ENCODE measurements around the gene TBC1D2.
"Not testable (repeated sequence)": the region's sequence is repeated elsewhere in the genome, so short reads cannot be mapped to it uniquely, and the experiment has no call there.

TBC1D2 gene

DNA sequence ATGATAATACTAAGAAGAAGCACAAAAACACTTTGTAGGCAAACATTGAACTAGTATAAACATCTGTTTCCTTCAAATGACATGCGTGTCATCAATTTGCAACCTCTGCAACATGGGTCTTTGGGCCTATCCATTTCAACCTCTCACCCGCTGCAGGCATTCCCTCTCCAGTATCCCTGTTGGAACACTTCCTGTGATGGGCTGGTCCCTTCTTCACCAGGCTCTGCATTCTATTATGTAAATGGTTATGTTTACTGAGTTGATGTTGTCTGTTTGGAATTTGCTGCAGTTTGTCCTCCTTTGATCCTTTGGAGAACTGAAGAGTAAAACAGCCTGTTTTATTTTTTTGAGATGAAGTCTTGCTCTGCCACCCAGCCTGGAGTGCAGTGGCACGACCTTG lies 16.6 kb upstream of the TBC1D2 start:
- DNase-seq (ENCODE audit: insufficient read length, low spot score) (no peak), FAIRE-seq (no peak)

DNA sequence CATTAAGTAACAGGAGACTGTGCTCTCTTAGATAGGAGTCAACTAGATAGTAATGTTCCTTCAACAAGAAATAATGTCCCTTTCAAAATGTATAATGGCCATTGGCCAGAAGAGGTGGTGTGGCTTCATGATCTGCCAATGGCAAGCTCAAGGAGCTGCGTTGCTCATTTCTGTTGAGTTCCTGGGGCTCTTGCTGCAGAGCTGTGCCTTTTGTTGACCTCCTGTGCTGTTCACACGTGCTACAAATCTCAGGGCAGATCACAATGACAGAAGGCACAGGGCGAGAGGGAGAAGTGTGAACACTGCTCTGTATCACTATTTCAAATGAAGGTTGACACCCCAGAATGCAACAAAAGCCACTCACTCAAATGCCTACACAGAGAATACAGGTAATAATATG lies 16.0 kb upstream of the TBC1D2 start:
- no peak for FAIRE-seq
- no peak for DNase-seq (ENCODE audit: insufficient read length, low spot score)

- DNase-seq (ENCODE audit: insufficient read length, low spot score); FAIRE-seq: not testable (repeated sequence)
These were observed 14.8 kb upstream of the TBC1D2 start for GRCh38 chr9:98270284-98270683.

DNA sequence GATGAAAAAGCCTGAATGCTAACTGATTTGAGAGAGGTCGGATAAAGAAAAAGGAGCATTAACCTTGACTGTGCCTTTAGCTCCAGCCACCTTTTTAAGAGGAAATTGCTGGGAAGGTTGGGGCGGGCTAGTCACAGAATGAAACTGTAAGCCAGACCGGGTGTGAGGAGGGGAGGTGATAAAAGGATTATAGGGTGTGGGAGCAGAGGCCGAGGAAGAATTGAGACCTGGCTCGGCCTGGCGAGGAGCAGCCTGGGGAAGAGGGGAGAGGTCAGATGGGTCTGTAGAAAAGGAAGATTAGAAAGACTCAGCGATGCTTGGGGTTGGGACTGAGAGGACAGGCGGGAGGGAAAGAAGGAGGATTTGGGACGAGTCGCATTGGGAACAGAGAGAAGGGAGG lies 14.2 kb upstream of the TBC1D2 start:
- DNase-seq (ENCODE audit: insufficient read length, low spot score): not testable (repeated sequence)

GRCh38 chr9:98267556-98267955 lies 12.1 kb upstream of the TBC1D2 start:
- not testable (repeated sequence) for FAIRE-seq; DNase-seq (ENCODE audit: insufficient read length, low spot score)

More for the DNA sequence above, 14.2 kb upstream of the TBC1D2 start:
- not testable (repeated sequence) for FAIRE-seq

DNA sequence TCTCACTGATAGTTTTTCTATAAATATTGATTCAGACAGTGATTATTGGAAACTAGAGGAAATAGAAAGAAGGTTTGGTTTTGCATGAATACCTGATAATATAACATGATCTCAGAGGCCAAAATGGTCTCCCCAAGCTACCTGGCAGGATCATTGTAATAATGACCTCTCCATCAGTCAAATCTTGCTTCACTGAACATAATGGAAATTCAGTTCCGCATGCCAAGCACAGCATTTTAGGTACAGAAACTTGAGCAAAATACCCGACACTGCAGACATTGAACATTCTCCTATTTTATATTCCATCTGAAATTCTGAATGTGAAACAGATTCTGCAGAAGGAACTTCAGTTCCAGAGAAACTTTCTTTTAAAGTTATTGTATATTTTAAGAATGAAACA lies 9.1 kb upstream of the TBC1D2 start:
- no peak for FAIRE-seq
- no peak for DNase-seq (ENCODE audit: insufficient read length, low spot score)

GRCh38 chr9:98263482-98264357 lies 8.3 kb upstream of the TBC1D2 start:
- no peak for FAIRE-seq

DNA sequence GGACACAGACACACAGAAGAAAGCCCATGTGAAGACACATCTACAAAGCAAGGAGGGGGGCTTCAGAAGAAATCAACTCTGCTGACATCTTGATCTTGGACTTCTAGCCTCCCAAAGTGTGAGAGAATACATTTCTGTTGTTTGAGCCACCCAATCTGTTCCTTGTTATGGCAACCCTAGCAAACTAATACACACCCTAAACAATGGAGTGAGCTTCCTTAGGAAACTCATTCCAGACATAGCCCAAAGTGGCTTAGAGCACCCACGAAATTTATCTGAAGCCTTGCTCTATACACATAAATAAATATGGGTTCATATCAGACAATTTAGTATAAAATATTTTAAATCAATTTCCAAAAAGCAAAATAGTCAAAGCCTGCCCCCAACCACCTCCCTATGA lies 7.6 kb upstream of the TBC1D2 start:
- DNase-seq (ENCODE audit: insufficient read length, low spot score): no peak
- no peak for FAIRE-seq

More at GRCh38 chr9:98263482-98264357, 8.3 kb upstream of the TBC1D2 start:
- DNase-seq (ENCODE audit: insufficient read length, low spot score): peak; percentile 58

DNA sequence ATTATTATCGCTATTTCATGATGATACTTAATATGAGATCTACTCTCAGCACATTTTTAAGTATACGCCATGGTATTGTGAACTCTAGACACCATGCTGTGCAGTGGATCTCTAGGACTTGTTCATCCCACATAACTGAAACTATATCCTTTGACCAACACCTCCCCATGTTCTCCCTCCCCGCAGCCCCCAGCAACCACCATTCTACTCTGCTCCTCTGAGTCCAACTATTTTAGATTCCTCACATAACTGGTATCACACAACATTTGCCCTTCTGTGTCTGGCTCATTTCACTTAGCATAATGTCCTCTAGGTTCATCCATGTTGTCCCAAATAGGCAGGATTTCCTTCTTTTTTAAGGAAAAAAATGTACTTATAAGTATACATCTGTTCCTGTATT lies 6.6 kb upstream of the TBC1D2 start:
- no peak for FAIRE-seq
- no peak for DNase-seq (ENCODE audit: insufficient read length, low spot score)

GRCh38 chr9:98260635-98261034 lies 5.2 kb upstream of the TBC1D2 start:
- DNase-seq (ENCODE audit: insufficient read length, low spot score): no peak
- no peak for FAIRE-seq

DNA sequence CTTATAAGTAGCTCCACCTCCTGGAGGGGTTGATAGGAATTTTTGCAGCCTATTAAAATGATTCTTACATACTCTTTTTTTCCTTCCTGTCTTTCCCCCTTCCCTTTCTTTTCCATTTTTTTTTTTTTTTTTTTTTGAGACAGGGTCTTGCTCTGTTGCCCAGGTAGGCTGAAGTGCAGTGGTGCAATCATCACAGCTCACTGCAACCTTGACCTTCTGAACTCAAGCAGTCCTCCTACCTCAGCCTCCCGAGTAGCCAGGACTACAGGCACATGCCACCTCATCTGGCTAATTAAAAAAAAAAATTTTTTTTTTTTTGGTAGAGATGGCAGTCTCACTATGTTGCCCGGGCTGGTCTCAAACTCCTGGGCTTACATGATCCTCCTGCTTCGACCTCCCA lies 4.3 kb upstream of the TBC1D2 start:
- no peak for DNase-seq (ENCODE audit: insufficient read length, low spot score)
- FAIRE-seq: no peak

DNA sequence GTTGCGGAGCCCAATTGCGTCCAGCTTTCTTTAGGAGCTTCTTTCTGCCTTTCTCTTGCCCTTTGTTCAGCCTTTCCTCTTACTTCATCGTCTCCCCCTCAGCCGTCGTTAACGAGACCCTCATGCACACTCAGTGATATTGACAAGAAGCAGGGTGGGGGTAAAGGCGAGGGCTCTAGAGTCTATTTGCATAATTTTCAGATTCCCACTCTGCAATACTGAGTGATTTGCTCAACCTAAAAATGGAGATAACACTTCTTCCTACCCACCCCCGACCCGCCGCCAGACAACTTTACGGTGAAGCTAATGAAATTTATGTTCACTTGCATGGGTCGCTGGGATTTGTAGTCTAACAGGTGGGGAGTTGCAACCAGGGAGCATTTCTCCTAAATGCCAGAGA lies 1.3 kb upstream of the TBC1D2 start:
- DNase-seq (ENCODE audit: insufficient read length, low spot score) (no peak), FAIRE-seq (no peak)

GRCh38 chr9:98255061-98255577 lies 330 bp downstream of the TBC1D2 start:
- no peak for DNase-seq (ENCODE audit: insufficient read length, low spot score)
- FAIRE-seq: no peak

- DNase-seq (ENCODE audit: insufficient read length, low spot score) (no peak), FAIRE-seq (no peak)
These were observed 1.0 kb downstream of the TBC1D2 start for GRCh38 chr9:98254228-98255060.

DNA sequence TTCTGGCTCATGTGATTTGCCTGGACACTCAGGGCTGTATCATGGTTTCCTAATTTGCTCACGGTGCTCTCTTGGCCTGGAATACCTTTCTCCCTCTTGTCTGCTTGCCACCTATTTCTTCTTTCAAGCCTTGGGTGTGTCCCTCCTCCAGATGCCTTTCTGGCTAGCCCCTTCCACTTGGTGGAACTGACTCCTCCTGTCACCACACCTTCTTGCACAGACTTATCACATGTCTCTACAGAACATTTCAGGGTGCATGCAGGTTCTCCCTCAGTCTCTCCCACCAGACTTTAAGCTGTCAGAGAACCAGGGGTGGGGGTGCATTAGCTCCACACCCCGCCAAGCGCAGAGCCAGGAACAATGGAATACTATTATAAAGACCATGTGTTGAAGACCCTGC lies 1.9 kb downstream of the TBC1D2 start:
- no peak for FAIRE-seq
- no peak for DNase-seq (ENCODE audit: insufficient read length, low spot score)

- DNase-seq (ENCODE audit: insufficient read length, low spot score) (peak; percentile 43), FAIRE-seq (no peak)
These were observed 3.9 kb downstream of the TBC1D2 start for GRCh38 chr9:98251551-98251950.

DNA sequence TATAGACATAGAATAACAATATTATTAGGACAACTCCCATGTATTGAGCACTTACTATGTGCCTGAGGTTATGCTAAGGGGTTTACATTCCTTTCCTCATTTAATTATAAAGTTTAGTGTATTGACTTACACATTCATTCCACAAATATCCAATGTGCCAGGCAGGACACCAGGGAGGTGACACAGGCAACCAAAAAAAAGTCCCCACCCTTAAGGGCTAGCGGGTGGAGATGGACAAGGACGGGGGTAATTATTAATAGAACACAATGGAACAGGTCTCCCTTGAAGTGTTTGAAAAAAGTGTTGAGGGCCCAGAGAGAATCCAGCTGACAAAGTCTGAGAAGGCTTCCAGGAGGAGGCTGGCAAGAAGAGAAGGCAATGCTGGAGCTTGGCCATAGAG lies 5.7 kb downstream of the TBC1D2 start:
- no peak for FAIRE-seq

DNA sequence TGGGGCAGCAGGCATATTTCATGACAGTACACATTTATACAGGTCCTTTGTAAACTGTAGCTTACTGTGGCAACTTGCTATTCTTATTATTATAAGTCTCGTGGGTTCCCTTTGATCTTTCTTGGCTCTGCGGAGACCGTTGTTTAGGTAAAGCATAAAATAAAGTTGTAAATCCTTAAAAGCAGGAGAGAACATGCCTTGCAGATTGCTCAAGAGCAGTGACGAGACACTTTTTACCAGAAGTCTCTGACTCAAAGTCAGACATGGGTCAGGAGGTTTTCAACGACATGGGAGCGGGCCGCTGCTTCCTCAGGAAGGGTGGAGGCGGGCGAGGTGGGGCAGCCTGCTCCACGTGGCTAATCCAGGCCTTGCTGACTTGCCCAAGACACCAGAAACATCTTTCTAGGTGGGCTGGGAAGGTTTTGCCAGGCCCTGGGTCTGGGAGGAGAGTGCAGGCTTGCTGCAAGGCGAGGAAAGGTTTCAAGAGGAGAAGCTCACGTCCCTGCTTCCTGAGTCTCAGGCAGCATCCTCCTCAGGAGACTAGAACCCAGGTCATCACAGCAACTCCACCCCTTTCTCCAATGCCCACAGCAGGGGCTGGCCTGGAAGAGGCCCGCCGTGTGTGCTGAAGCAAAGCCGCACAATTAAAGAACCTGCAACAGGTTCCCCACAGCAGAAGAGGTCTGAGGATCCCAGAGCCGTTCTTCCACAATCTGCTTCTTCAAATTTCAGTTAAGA lies 6.5 kb downstream of the TBC1D2 start:
- DNase-seq (ENCODE audit: insufficient read length, low spot score) (peak; percentile 37), FAIRE-seq (no peak)

More for the DNA sequence above, 5.7 kb downstream of the TBC1D2 start:
- DNase-seq (ENCODE audit: insufficient read length, low spot score): no peak

GRCh38 chr9:98247831-98248657 lies 7.4 kb downstream of the TBC1D2 start:
- FAIRE-seq (no peak), DNase-seq (ENCODE audit: insufficient read length, low spot score) (no peak)

GRCh38 chr9:98242426-98242825 lies 13.0 kb downstream of the TBC1D2 start:
- FAIRE-seq: no peak
- DNase-seq (ENCODE audit: insufficient read length, low spot score): no peak

Measured in HTR-8/SVneo (cell line).